Endodermal cell (in vitro differentiated cells): ENCODE measurements around the gene PRDM5. TPM values are rescaled to one million over a fixed set of nuclear protein-coding genes. Genes with fewer than 3 reads are reported as not detected.

ENCODE experiments used
- DNase-seq: peaks from one replicate; pipeline ENCODE4 v3.0.0-alpha.2; 2017
- H3K27ac ChIP-seq: 2 replicates; pipeline ENCODE4 v1.5.1; 2013; ENCODE audit warnings: mild to moderate bottlenecking, low read depth, low read length, moderate library complexity
- H3K27me3 ChIP-seq: 2 replicates; pipeline ENCODE4 v1.6.1; 2013; ENCODE audit warnings: mild to moderate bottlenecking, low read length, moderate library complexity; ENCODE audit not compliant: insufficient read depth, control insufficient read depth, poor library complexity, severe bottlenecking
- H3K36me3 ChIP-seq: 2 replicates; pipeline ENCODE4 v1.7.0; 2013; ENCODE audit warnings: mild to moderate bottlenecking, low read length, moderate library complexity; ENCODE audit not compliant: control insufficient read depth, insufficient read depth
- H3K4me1 ChIP-seq: one replicate; pipeline ENCODE4 v1.7.0; 2013; ENCODE audit warnings: low read length; ENCODE audit not compliant: control insufficient read depth, insufficient read depth
- H3K4me3 ChIP-seq: 2 replicates; pipeline ENCODE4 v1.5.1; 2013; ENCODE audit warnings: mild to moderate bottlenecking, low read length, moderate library complexity
- H3K9ac ChIP-seq: 2 replicates; pipeline ENCODE4 v1.6.1; 2013; ENCODE audit warnings: mild to moderate bottlenecking, low read length, moderate library complexity; ENCODE audit not compliant: poor library complexity, severe bottlenecking; ENCODE audit errors: extremely low read depth
- H3K9me3 ChIP-seq: 2 replicates; pipeline ENCODE4 v1.6.1; 2013; ENCODE audit warnings: mild to moderate bottlenecking, low read length, moderate library complexity; ENCODE audit not compliant: control insufficient read depth
- H3K27ac Mint-ChIP-seq: 2 replicates; pipeline ENCODE4 v1.8.0; 2020; ENCODE audit warnings: mixed read lengths
- H3K27me3 Mint-ChIP-seq: 2 replicates; pipeline ENCODE4 v1.8.0; 2021; ENCODE audit warnings: mild to moderate bottlenecking, mixed read lengths; ENCODE audit not compliant: insufficient read depth
- H3K36me3 Mint-ChIP-seq: 2 replicates; pipeline ENCODE4 v1.8.0; 2020; ENCODE audit warnings: low read depth, mixed read lengths
- H3K4me1 Mint-ChIP-seq: 2 replicates; pipeline ENCODE4 v1.8.0; 2020; ENCODE audit warnings: mixed read lengths
- H3K4me3 Mint-ChIP-seq: 2 replicates; pipeline ENCODE4 v1.8.0; 2020; ENCODE audit warnings: mild to moderate bottlenecking, moderate library complexity, mixed read lengths
- H3K9me3 Mint-ChIP-seq: 2 replicates; pipeline ENCODE4 v1.8.0; 2020; ENCODE audit warnings: mild to moderate bottlenecking, mixed read lengths
- CTCF ChIP-seq: fragments of 200-600 bp; sonication (generic); conservative IDR thresholded peaks from 2 replicates; pipeline ENCODE4 v1.5.0; 2021; ENCODE audit warnings: antibody characterized with exemption, mild to moderate bottlenecking
- WGBS, 2 experiments: methylation state at CpG; one replicate each; pipeline versions ENCODE4 v1.1.5 to v1.1.7; 2013; ENCODE audit warnings: missing lambda C conversion rate in 2 of 2, mixed read lengths in 1 of 2; ENCODE audit not compliant: insufficient coverage in 1 of 2, insufficient read length in 1 of 2; 5-methylcytosine and 5-hydroxymethylcytosine counted together
- total RNA-seq, 2 donors: library from RNA; stranded (reverse); fragmentation: NEBNext Ultra II Directional in 1 of 2; extraction: Animal tissue kit (Norgen Biotek cat#: 25700) in 1 of 2; gene quantifications; 2 replicates in 1 of 2; 3 replicates in 1 of 2; pipeline ENCODE4 v1.2.1, GENCODE V29; 2021

PRDM5 gene
- total RNA-seq, 2 donors from 2014 or later, result 18.3 to 19.1 TPM

- Histone ChIP-seq H3K4me1 (no peaks in the 10 kb centered on the region), H3K9ac (no peak overlapping the region), H3K27ac (no peak overlapping the region), H3K36me3 (peaks cover 5% of the 10 kb centered on the region), H3K4me3 (no peak overlapping the region), H3K27me3 (no peaks in the 10 kb centered on the region), H3K9me3 (no peaks in the 10 kb centered on the region)
- Mint-ChIP-seq H3K4me1 (no peaks in the 10 kb centered on the region), H3K36me3 (peaks cover 18% of the 10 kb centered on the region), H3K4me3 (no peak overlapping the region), H3K27ac (no peak overlapping the region), H3K9me3 (no peaks in the 10 kb centered on the region), H3K27me3 (no peaks in the 10 kb centered on the region)
- TF ChIP-seq CTCF, result no peak
- WGBS, 2 experiments, result 82% methylated on average over 1 of the region's 1 CpG; no CpG with 5 or more reads in 1 of the 2 experiments
- DNase-seq, result no peak
Observed at GRCh38 chr4:120901731-120902130, 20.8 kb downstream of the PRDM5 start.

- no peak for DNase-seq
- H3K4me1 Mint-ChIP-seq, result no peaks in the 10 kb centered on the region
- WGBS, 2 experiments, result 94 to 96% methylated on average over 2 to 3 of the region's 4 CpGs
- H3K9me3 ChIP-seq, result no peaks in the 10 kb centered on the region
- no peak overlapping the region for H3K9ac ChIP-seq
- no peak overlapping the region for H3K4me3 ChIP-seq
- H3K36me3 ChIP-seq, result no peaks in the 10 kb centered on the region
- no peaks in the 10 kb centered on the region for H3K27me3 ChIP-seq
- peaks cover 1% of the 10 kb centered on the region for H3K9me3 Mint-ChIP-seq
- TF ChIP-seq CTCF, result no peak
- H3K27ac ChIP-seq, result no peak overlapping the region
- H3K36me3 Mint-ChIP-seq, result peaks cover 8% of the 10 kb centered on the region
- H3K27ac Mint-ChIP-seq, result no peak overlapping the region
- H3K27me3 Mint-ChIP-seq, result no peaks in the 10 kb centered on the region
- no peak overlapping the region for H3K4me3 Mint-ChIP-seq
- H3K4me1 ChIP-seq, result no peaks in the 10 kb centered on the region
Observed at GRCh38 chr4:120897981-120898719, 24.4 kb downstream of the PRDM5 start.

DNA sequence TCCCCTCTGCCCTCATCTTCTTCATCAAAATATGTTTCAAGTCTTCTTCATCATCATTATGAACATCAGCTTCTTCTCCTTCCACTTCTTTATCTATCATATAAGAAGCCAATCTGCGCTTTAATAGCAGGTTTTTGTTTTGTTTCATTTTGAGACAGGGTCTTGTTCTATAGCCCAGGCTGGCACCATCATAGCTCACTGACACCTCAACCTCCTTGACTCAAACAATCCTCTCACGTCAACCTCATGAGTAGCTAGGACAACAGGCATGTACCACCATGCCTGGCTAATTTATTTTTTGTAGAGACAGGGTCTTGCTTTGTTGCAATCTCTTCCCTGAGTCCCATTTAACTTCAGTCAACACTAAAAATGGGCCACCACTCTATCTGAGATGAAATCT, 27.0 kb downstream of the PRDM5 start:
- Histone ChIP-seq H3K4me3 (no peak overlapping the region), H3K36me3 (no peaks in the 10 kb centered on the region), H3K9me3 (peaks cover 10% of the 10 kb centered on the region), H3K4me1 (no peaks in the 10 kb centered on the region), H3K9ac (no peak overlapping the region), H3K27me3 (no peaks in the 10 kb centered on the region), H3K27ac (no peak overlapping the region)
- H3K36me3 Mint-ChIP-seq, result peaks cover 21% of the 10 kb centered on the region
- TF ChIP-seq CTCF, result no peak
- H3K4me1 Mint-ChIP-seq, result no peaks in the 10 kb centered on the region
- H3K27me3 Mint-ChIP-seq, result no peaks in the 10 kb centered on the region
- no peak overlapping the region for H3K4me3 Mint-ChIP-seq
- 92 to 100% methylated on average over 1 to 2 of the region's 2 CpGs for WGBS, 2 experiments
- peaks cover 23% of the 10 kb centered on the region for H3K9me3 Mint-ChIP-seq
- no peak for DNase-seq
- H3K27ac Mint-ChIP-seq, result no peak overlapping the region
